Measurements from ENCODE around the gene RASA3. TPM values are rescaled to one million over a fixed set of nuclear protein-coding genes. Genes with fewer than 3 reads are reported as not detected.

Gene RASA3
- total RNA-seq, 2 donors from 2014 or later, result 6.3 to 12.0 TPM

GRCh38 chr13:113972451-113973217 lies 159.8 kb downstream of the RASA3 start:
- 93% methylated on average over 16 to 36 of the region's 36 CpGs for WGBS, 2 experiments (ENCODE audit: insufficient coverage in 1 of 2, insufficient read length in 1 of 2)
- H3K36me3 Mint-ChIP-seq (ENCODE audit: low read depth), result peaks cover 5% of the 10 kb centered on the region
- no peaks in the 10 kb centered on the region for H3K9me3 Mint-ChIP-seq
- no peaks in the 10 kb centered on the region for H3K27me3 Mint-ChIP-seq (ENCODE audit: insufficient read depth)
- Histone ChIP-seq H3K36me3 (ENCODE audit: control insufficient read depth, insufficient read depth, low read length) (no peaks in the 10 kb centered on the region), H3K4me1 (ENCODE audit: control insufficient read depth, insufficient read depth, low read length) (peaks cover 3% of the 10 kb centered on the region), H3K9ac (ENCODE audit: extremely low read depth, low read length, poor library complexity, severe bottlenecking) (no peak overlapping the region), H3K9me3 (ENCODE audit: control insufficient read depth, low read length) (no peaks in the 10 kb centered on the region), H3K27me3 (ENCODE audit: control insufficient read depth, insufficient read depth, low read length, poor library complexity, severe bottlenecking) (no peaks in the 10 kb centered on the region), H3K27ac (ENCODE audit: low read depth, low read length) (no peak overlapping the region), H3K4me3 (ENCODE audit: low read length) (no peak overlapping the region)
- H3K4me3 Mint-ChIP-seq, result no peak overlapping the region
- TF ChIP-seq CTCF (conservative IDR thresholded peaks at IDR 0.05), result no peak
- no peak overlapping the region for H3K27ac Mint-ChIP-seq
- DNase-seq, result no peak
- H3K4me1 Mint-ChIP-seq, result peaks cover 5% of the 10 kb centered on the region

DNA sequence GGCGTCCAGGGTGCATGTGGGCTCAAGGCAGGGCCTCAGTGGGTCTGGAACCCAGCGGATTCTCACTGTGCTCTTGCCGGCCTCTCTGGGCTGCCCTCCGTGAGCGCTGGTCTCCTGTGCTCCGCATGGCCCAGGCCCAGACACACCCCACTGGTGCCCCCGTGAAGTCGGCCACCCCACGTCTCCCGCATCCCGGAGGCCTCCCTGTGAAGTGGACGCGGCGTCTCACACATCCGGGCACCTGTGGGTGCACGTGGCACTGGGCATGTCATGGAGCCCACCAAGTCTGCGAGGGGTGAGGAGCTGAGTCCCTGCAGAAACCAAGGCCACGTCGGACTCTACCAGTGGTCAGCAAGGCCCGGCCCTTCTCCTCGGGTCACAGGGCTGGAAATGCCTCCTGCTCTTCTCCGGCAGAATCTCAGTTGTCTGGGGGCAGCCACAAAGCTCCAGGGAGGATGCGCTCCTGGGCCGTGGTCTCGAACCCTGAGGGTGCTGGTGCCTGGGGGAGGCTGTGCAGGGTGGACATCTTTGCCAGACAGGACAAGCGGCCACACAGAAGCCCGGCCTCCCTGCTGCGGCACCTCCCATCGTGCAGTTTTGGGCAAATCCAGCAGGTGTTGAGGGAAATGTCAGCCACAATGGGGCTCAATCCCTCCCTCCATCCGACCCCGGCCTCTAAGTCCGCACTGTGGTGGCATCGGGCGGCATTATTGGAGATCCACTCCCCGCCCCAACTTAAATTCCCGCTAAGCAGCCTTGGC lies 160.8 kb downstream of the RASA3 start:
- peaks cover 3% of the 10 kb centered on the region for H3K4me1 ChIP-seq (ENCODE audit: control insufficient read depth, insufficient read depth, low read length)
- no peaks in the 10 kb centered on the region for H3K9me3 ChIP-seq (ENCODE audit: control insufficient read depth, low read length)
- no peaks in the 10 kb centered on the region for H3K36me3 ChIP-seq (ENCODE audit: control insufficient read depth, insufficient read depth, low read length)
- H3K27ac ChIP-seq (ENCODE audit: low read depth, low read length), result no peak overlapping the region
- no peaks in the 10 kb centered on the region for H3K27me3 ChIP-seq (ENCODE audit: control insufficient read depth, insufficient read depth, low read length, poor library complexity, severe bottlenecking)
- Mint-ChIP-seq H3K36me3 (ENCODE audit: low read depth) (peaks cover 5% of the 10 kb centered on the region), H3K9me3 (no peaks in the 10 kb centered on the region), H3K4me3 (no peak overlapping the region), H3K27me3 (ENCODE audit: insufficient read depth) (no peaks in the 10 kb centered on the region), H3K27ac (no peak overlapping the region), H3K4me1 (peaks cover 5% of the 10 kb centered on the region)
- 90 to 92% methylated on average over 29 to 36 of the region's 36 CpGs for WGBS, 2 experiments (ENCODE audit: insufficient coverage in 1 of 2, insufficient read length in 1 of 2)
- H3K4me3 ChIP-seq (ENCODE audit: low read length), result no peak overlapping the region
- no peak for DNase-seq
- no peak for TF ChIP-seq CTCF (conservative IDR thresholded peaks at IDR 0.05)
- no peak overlapping the region for H3K9ac ChIP-seq (ENCODE audit: extremely low read depth, low read length, poor library complexity, severe bottlenecking)

DNA sequence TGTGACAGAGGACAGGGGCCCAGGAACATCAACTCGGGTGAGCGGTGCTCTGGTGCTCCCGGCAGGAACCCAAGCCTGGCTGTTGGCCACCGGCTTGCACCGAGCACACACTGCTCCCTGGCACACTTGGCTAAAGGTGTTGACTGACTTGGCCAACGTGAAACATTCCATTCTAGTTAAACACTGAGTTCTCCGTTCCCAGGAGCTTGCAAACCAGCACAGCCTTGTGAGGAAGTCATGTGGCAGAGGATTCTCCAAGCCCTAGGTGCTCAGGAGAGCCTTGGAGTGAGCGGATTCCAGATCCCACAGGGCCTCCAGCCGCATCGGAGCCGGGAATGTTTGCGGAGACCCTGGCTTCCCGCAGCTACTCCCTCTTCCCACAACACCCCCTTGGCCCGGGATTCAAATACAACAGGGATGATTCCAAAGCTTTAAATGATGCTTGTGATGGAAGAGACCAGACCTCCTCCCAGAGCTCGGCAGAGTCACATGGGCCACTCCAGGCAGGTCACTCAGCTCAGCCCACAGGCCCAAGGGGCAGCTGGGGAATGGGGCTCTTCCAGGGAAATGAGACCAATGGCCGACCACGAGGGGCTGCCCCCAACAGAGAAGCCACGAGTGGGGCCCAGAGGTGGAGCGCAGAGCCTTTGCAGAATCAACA lies 161.5 kb downstream of the RASA3 start:
- Histone ChIP-seq H3K4me3 (ENCODE audit: low read length) (no peak overlapping the region), H3K36me3 (ENCODE audit: control insufficient read depth, insufficient read depth, low read length) (no peaks in the 10 kb centered on the region), H3K9ac (ENCODE audit: extremely low read depth, low read length, poor library complexity, severe bottlenecking) (no peak overlapping the region), H3K27ac (ENCODE audit: low read depth, low read length) (no peak overlapping the region), H3K4me1 (ENCODE audit: control insufficient read depth, insufficient read depth, low read length) (peaks cover 3% of the 10 kb centered on the region), H3K27me3 (ENCODE audit: control insufficient read depth, insufficient read depth, low read length, poor library complexity, severe bottlenecking) (no peaks in the 10 kb centered on the region), H3K9me3 (ENCODE audit: control insufficient read depth, low read length) (no peaks in the 10 kb centered on the region)
- WGBS, 2 experiments (ENCODE audit: insufficient coverage in 1 of 2, insufficient read length in 1 of 2), result 90 to 92% methylated on average over 15 to 19 of the region's 19 CpGs
- H3K36me3 Mint-ChIP-seq (ENCODE audit: low read depth), result peaks cover 5% of the 10 kb centered on the region
- H3K9me3 Mint-ChIP-seq, result no peaks in the 10 kb centered on the region
- no peak overlapping the region for H3K4me3 Mint-ChIP-seq
- H3K27ac Mint-ChIP-seq, result peak overlapping the region; percentile 81
- peak; percentile 75 for DNase-seq
- no peak for TF ChIP-seq CTCF (conservative IDR thresholded peaks at IDR 0.05)
- H3K4me1 Mint-ChIP-seq, result peaks cover 5% of the 10 kb centered on the region
- H3K27me3 Mint-ChIP-seq (ENCODE audit: insufficient read depth), result no peaks in the 10 kb centered on the region
